RWPE1 (cell line): ENCODE measurements around the gene BMP10.

Experiments
- CTCF ChIA-PET: fragments of 350-600 bp; sonication (Branson Sonifier 250); formaldehyde crosslinking; extraction: SDS; loops from one replicate; lab custom pipeline; 2021; lab: Yijun Ruan, JAX
- POLR2A ChIA-PET: fragments of 400-600 bp; formaldehyde crosslinking; extraction: SDS; loops from one replicate; lab custom pipeline; 2020; ENCODE audit warnings: antibody characterized with exemption; ENCODE audit not compliant: low non-redundant PET; lab: Yijun Ruan, JAX
- DNase-seq: peaks from one replicate; pipeline ENCODE4 v3.0.0; 2012; ENCODE audit warnings: low spot score
- H3K27ac ChIP-seq: fragments of 450-650 bp; 2 replicates; pipeline ENCODE4 v1.5.1; 2017
- TF ChIP-seq, protein P1 (sequence below): fragments of 450-650 bp; conservative IDR thresholded peaks from 2 replicates; pipeline ENCODE4 v1.5.1; 2017; ENCODE audit warnings: low read depth, mild to moderate bottlenecking

The BMP10 gene

DNA sequence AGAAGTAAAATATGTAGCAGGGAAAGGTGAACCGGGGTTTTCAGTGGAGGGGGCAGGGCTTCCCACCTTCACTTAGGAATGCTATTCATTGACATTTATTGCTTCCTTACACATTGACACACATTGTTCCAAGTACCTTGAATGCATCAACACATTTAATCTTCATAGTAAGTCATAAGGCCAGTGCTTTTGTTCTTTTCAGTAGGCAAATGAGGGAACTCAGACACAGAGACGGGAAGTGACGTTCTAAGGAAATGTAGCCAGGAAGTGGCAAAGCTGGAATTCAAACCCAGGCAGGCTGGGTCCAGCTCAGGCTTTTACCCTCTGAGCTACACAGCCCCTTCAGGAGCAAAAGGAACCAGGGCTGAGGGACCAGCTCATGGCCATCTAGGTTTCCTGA, 20.7 kb downstream of the BMP10 start:
- ChIA-PET POLR2A (no interaction called here), CTCF (interaction anchor here (0.9 kb wide), 1 partner anchor 17 kb away, joined by 3 read pairs; no protein-coding TSS in a partner anchor)
- H3K27ac ChIP-seq: no peak overlapping the region
- TF ChIP-seq, protein P1, sequence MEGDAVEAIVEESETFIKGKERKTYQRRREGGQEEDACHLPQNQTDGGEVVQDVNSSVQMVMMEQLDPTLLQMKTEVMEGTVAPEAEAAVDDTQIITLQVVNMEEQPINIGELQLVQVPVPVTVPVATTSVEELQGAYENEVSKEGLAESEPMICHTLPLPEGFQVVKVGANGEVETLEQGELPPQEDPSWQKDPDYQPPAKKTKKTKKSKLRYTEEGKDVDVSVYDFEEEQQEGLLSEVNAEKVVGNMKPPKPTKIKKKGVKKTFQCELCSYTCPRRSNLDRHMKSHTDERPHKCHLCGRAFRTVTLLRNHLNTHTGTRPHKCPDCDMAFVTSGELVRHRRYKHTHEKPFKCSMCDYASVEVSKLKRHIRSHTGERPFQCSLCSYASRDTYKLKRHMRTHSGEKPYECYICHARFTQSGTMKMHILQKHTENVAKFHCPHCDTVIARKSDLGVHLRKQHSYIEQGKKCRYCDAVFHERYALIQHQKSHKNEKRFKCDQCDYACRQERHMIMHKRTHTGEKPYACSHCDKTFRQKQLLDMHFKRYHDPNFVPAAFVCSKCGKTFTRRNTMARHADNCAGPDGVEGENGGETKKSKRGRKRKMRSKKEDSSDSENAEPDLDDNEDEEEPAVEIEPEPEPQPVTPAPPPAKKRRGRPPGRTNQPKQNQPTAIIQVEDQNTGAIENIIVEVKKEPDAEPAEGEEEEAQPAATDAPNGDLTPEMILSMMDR: no peak
- no peak for DNase-seq

DNA sequence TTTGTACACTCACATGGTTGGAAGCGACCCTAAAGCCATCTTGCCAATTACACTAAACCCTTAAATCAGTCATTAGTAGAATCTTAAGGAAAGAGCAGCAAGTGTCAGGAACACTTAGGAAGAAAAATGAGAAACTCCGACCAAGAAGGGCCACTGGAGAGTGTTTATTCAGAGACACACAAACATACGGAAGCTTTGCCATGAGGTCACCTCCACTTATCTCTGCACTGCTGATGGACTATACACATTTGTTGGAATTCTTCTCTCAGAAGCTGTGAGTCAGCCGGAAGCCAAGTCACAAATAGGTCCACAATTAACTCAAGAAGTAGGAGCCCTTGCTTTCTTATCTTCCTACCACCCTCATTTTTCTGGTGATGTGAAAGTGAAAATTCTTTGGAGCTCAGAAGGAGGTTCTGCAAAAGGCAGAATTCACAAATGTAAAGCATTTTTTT, 21.6 kb downstream of the BMP10 start:
- ChIA-PET POLR2A (no interaction called here), CTCF (no interaction called here)
- DNase-seq: no peak

GRCh38 chr2:68847751-68848150, 23.4 kb downstream of the BMP10 start:
- CTCF ChIA-PET: interaction anchor here (0.6 kb wide), 1 partner anchor 109 kb away, joined by 6 read pairs; no protein-coding TSS in a partner anchor
- no peak for DNase-seq
- POLR2A ChIA-PET: no interaction called here
- TF ChIP-seq, protein P1: no peak
- H3K27ac ChIP-seq: no peak overlapping the region

More for the DNA sequence above, 21.6 kb downstream of the BMP10 start:
- TF ChIP-seq, protein P1: no peak
- no peak overlapping the region for H3K27ac ChIP-seq

DNA sequence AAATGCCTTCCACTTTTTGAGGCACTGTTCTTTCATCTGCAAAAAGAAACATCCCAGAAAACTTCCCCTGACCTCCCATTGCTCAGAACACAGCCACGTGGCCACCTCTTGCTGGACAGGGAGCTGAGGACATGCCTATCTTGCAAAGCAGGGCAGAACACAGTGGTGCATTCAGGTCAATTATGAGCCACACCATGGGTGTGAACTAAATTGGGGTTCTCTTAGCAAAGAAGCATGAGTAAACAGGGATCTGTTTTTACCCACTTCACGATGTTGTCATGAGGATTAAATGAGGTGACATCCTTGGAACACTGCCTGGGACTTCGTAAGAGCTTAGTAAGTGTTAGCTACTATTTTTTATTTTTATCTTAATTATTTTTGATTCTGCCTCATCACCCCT, 25.1 kb downstream of the BMP10 start:
- ChIA-PET POLR2A (no interaction called here), CTCF (interaction anchor here (0.6 kb wide), 1 partner anchor 102 kb away, joined by 5 read pairs; no protein-coding TSS in a partner anchor)
- no peak for DNase-seq
- H3K27ac ChIP-seq: no peak overlapping the region
- TF ChIP-seq, protein P1: no peak

DNA sequence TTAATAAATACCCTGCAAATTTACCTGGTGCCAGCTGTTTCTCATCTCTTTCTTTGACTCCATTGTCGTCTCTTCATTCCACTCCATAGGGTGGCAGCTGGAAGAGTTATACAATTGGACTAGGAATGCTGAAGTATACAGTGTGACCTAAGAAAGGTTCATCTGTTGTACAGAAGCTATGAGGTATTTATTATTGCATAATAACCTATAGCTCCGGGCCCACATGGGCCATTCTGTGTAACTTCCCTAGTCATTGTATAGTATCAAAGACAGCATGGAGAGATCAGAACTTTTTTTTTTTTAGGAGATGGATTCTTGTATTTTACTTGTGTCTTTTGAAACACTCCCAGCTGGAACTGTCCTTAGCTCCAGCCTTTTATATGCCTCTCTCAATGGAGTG, 26.2 kb downstream of the BMP10 start:
- CTCF ChIA-PET: interaction anchor here (0.7 kb wide), 1 partner anchor 136 kb away, joined by 4 read pairs; no protein-coding TSS in a partner anchor
- DNase-seq: no peak
- TF ChIP-seq, protein P1: no peak
- POLR2A ChIA-PET: no interaction called here
- no peak overlapping the region for H3K27ac ChIP-seq

GRCh38 chr2:68839260-68839833, 31.9 kb downstream of the BMP10 start:
- no peak overlapping the region for H3K27ac ChIP-seq
- TF ChIP-seq, protein P1: peak; percentile 47
- DNase-seq: peak; percentile 18
- CTCF ChIA-PET: interaction anchor here (0.5 to 1.3 kb wide), 5 partner anchors 20 to 87 kb away, joined by 3 to 5 read pairs (median 4); no protein-coding TSS in a partner anchor
- POLR2A ChIA-PET: no interaction called here
